HG02759 (cell line): Measurements from ENCODE around the gene MAML3.

Experiments used
- ATAC-seq: cut with Tn5 transposase; IDR thresholded peaks from one replicate; pipeline ENCODE4 v1.9.1; 2021; ENCODE audit warnings: mild to moderate bottlenecking, moderate library complexity; ENCODE audit not compliant: unreplicated experiment

MAML3 gene

GRCh38 chr4:140153718-140154571 lies at the start of gene MAML3:
Gene MAML3, minus strand, starts transcription at chr4:140154184. Its CDS starts 857 bp downstream, at chr4:140153327.
- peak; percentile 68 for ATAC-seq

- no peak for ATAC-seq
Measured at GRCh38 chr4:140198942-140199341, 45.0 kb upstream of the MAML3 start.

GRCh38 chr4:140195806-140196205 lies 41.8 kb upstream of the MAML3 start:
- ATAC-seq, result no peak

GRCh38 chr4:140189805-140190204 lies 35.8 kb upstream of the MAML3 start:
- ATAC-seq, result no peak

GRCh38 chr4:140188975-140189374 lies 35.0 kb upstream of the MAML3 start:
- ATAC-seq, result no peak

- ATAC-seq, result no peak
Measured at GRCh38 chr4:140187316-140187695, 33.3 kb upstream of the MAML3 start.

- ATAC-seq, result no peak
Measured at GRCh38 chr4:140186651-140187315, 32.8 kb upstream of the MAML3 start.

DNA sequence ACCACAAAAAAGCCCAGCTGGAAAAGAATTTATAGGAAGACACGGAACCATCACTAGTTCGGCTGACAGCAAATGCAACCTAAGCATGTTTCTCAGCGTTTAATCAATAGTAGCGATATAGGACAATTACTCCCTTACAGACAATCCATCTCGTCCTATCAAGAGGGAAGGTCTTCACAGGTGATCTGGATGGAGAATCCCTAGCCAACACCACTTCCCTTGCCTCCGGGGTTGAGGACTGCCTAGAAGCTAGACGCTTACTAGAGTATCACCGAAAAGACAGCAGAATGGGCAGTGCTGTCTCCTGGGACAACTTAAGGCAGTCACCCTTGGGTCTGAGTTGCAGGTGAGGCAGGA lies 32.1 kb upstream of the MAML3 start:
- ATAC-seq, result no peak

GRCh38 chr4:140185412-140186081 lies 31.6 kb upstream of the MAML3 start:
- ATAC-seq, result no peak

- no peak for ATAC-seq
Measured at GRCh38 chr4:140183270-140183669, 29.3 kb upstream of the MAML3 start.

DNA sequence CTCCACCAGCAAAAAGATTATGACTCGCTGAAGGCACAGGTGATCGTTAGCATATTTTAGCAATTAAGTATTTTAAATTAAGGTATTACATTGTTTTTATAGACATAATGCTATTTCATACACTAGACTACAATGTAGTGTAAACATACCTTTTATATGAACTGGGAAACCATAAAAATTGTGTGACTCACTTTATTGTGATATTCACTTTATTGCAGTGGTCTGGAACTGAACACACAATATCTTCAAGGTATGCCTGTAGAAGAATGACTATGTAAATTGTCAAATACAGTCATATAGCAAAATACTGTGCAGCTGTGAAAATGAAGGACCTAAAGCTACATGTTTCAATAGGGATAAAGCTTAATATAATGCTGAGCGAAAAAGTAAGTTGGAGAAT lies 26.6 kb upstream of the MAML3 start:
- ATAC-seq, result no peak

GRCh38 chr4:140176735-140177134 lies 22.8 kb upstream of the MAML3 start:
- no peak for ATAC-seq

DNA sequence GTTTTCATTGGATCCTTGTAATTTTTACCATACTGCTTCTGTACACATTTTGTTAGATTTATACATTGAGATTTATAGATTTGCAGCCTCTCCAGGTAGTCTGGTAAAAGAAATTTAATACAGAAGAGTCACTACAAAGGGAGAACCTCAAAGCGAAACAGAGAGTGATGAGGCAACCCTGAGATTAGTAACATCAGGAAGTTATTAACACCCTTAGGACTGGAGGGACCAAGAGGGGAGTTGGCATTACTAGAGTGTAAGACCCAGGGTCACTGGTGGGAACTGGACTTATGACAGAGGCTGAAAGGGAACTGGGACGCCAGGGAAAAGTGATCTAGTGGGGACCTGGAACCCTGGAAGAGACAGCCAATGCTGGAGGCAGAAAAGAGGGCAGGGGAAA lies 20.6 kb upstream of the MAML3 start:
- ATAC-seq, result no peak

- no peak for ATAC-seq
Measured at GRCh38 chr4:140172960-140173359, 19.0 kb upstream of the MAML3 start.

DNA sequence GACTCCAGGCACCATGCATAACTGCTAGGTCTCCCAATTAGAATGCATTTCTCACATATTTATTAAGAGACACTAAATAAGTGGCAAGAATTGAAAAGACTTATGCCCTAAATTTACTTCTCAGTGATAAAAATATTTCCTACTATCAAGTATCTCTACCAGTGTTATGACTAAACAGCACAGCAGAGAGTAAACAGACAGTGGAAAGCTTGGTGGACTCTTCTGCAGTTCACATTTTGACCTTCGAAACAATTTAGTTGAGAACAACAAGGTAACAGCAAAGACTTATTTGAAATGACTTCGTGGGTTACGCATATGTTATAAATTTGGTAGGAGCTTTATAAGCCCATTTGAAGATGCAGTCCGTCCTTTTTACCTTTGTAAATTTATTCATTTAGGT lies 16.3 kb upstream of the MAML3 start:
- no peak for ATAC-seq

- ATAC-seq, result no peak
Measured at GRCh38 chr4:140168936-140169335, 15.0 kb upstream of the MAML3 start.

GRCh38 chr4:140168474-140168873 lies 14.5 kb upstream of the MAML3 start:
- ATAC-seq, result no peak

DNA sequence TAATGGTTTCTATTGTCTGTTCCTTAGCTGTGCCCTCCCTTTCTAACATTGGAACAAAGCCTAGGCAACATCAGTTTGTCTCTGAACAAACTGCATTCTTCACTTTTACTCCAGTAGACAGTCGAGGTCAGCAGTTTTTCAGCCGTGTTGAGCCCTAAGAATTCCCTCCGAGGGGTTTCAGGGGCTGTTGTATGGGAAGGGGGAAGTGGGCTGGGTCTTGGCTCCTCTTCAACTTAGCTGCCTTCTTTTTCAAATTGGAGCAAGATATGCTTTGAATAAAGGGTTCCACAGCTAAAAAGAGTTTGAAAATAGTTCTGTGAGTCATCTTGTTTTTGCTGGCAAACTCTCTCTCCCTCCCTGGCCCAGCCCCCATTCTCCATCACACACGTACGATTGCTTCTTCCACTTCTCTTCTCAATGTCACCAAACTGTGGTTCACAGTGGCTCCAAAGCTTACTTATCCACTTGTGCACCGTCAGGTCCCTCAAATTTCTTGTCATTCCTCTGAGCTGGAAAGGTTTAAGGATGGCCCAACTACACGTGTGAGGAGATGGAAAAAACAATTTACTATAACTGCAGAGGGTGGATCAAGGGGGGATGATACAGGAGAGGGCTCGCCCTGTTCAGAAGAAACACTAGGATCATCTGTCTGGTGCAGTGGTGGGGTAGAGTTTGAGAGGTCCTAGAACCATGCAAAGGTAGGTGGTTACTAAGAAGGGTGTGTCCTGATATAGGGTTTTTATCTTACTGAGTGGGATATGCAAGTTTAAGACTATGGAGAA lies 9.2 kb upstream of the MAML3 start:
- ATAC-seq, result no peak

- ATAC-seq, result no peak
Measured at GRCh38 chr4:140162596-140162995, 8.6 kb upstream of the MAML3 start.

GRCh38 chr4:140158365-140159030 lies 4.5 kb upstream of the MAML3 start:
- no peak for ATAC-seq

DNA sequence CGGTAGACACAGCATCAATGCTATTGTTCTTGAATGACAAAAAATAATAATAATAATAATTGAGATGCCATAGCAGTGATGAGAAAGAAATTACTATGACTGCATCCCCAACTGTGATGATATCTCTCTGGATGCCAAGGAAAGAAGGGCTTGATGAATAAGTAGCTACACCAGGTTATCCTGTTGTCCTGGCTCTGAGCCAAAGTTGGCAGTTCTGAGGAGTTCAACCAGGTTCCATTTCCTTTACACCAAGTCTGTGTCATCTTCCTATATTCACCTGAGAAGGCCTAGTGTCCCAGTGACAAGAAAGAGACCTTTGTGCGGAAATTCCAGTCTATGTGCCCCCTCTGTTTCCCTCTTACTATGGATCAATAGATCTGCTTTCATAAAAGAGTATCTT lies 3.4 kb upstream of the MAML3 start:
- ATAC-seq, result no peak
